Natural killer cell (primary cell): ENCODE results near the gene P3H3. TPM values are rescaled to one million over a fixed set of nuclear protein-coding genes. Genes with fewer than 3 reads are reported as not detected.

Experiments
- ATAC-seq, 3 donors: fragments of 150-1000 bp in 2 of 3; fragments of 200-7000 bp in 1 of 3; cut with Tn5 transposase; 1 replicate in 1 of 3; 2 replicates in 2 of 3; pipeline ENCODE4 v1.10.0; 2021; ENCODE audit warnings: mild to moderate bottlenecking in 2 of 3, moderate library complexity in 2 of 3
- DNase-seq, 2 donors: peaks; one replicate each; pipeline versions ENCODE4 v3.0.0 to v3.0.0-alpha.2; 2013 to 2021; ENCODE audit warnings: mixed read lengths in 1 of 2
- H3K27ac ChIP-seq: one replicate; pipeline ENCODE4 v1.5.1; 2013; ENCODE audit warnings: mild to moderate bottlenecking, low read length
- H3K27me3 ChIP-seq: one replicate; pipeline ENCODE4 v1.6.1; 2013; ENCODE audit warnings: low read length; ENCODE audit not compliant: control insufficient read depth, insufficient read depth
- H3K36me3 ChIP-seq: one replicate; pipeline ENCODE4 v1.6.1; 2013; ENCODE audit warnings: low read length; ENCODE audit not compliant: control insufficient read depth, insufficient read depth
- H3K4me1 ChIP-seq: one replicate; pipeline ENCODE4 v1.6.1; 2013; ENCODE audit warnings: low read length; ENCODE audit not compliant: control insufficient read depth, insufficient read depth
- H3K4me3 ChIP-seq: one replicate; pipeline ENCODE4 v1.5.1; 2013; ENCODE audit warnings: low read length
- H3K9me3 ChIP-seq: one replicate; pipeline ENCODE4 v1.6.1; 2013; ENCODE audit warnings: low read length; ENCODE audit not compliant: control insufficient read depth, insufficient read depth
- H3K27ac Mint-ChIP-seq, 2 donors: one replicate each; pipeline ENCODE4 v1.8.0; 2022; ENCODE audit warnings: mild to moderate bottlenecking in 2 of 2, mixed read lengths in 2 of 2, moderate library complexity in 1 of 2
- H3K27me3 Mint-ChIP-seq, 2 donors: one replicate each; pipeline ENCODE4 v1.8.0; 2022; ENCODE audit warnings: low read depth in 2 of 2, mixed read lengths in 2 of 2
- H3K36me3 Mint-ChIP-seq: one replicate; pipeline ENCODE4 v1.8.0; 2022; ENCODE audit warnings: mixed read lengths
- H3K4me1 Mint-ChIP-seq, 2 donors: one replicate each; pipeline ENCODE4 v1.8.0; 2022; ENCODE audit warnings: mixed read lengths in 2 of 2
- H3K4me3 Mint-ChIP-seq: one replicate; pipeline ENCODE4 v1.8.0; 2022; ENCODE audit warnings: mild to moderate bottlenecking, moderate library complexity, mixed read lengths
- H3K9me3 Mint-ChIP-seq, 2 donors: one replicate each; pipeline ENCODE4 v1.8.0; 2022; ENCODE audit warnings: mixed read lengths in 2 of 2
- CTCF ChIP-seq: fragments of 200-600 bp; IDR thresholded peaks from one replicate; pipeline ENCODE4 v1.8.0; 2022; ENCODE audit warnings: antibody characterized with exemption
- WGBS: methylation state at CpG from one replicate; pipeline ENCODE4 v1.1.7; 2013; ENCODE audit warnings: missing lambda C conversion rate; ENCODE audit not compliant: insufficient coverage; 5-methylcytosine and 5-hydroxymethylcytosine counted together
- intact Hi-C: fragments of 100-400 bp; cut with micrococcal nuclease; formaldehyde crosslinking; loops from one replicate; pipeline ENCODE4 v1.14.2; 2022
- total RNA-seq, 4 donors: library from RNA; stranded (reverse); fragments of 120-200 nt in 1 of 4; gene quantifications; one replicate each; pipeline versions ENCODE4 v1.2.3 to v1.2.4, GENCODE V29; 2013 to 2022

The P3H3 gene
- total RNA-seq, 3 donors from 2014 or later (not counting 1 experiment from before 2014, with no cell fraction given), result 0.72 to 1.8 TPM; not detected in 1

- Mint-ChIP-seq H3K4me1 (no peaks in the 10 kb centered on the region), H3K4me3 (no peak overlapping the region), H3K27me3 (no peaks in the 10 kb centered on the region), H3K9me3 (no peaks in the 10 kb centered on the region), H3K36me3 (no peaks in the 10 kb centered on the region), H3K27ac (no peak overlapping the region)
- intact Hi-C loops, result no loop called here
- TF ChIP-seq CTCF, result no peak
- Histone ChIP-seq H3K36me3 (no peaks in the 10 kb centered on the region), H3K9me3 (no peaks in the 10 kb centered on the region), H3K27ac (no peak overlapping the region), H3K27me3 (no peaks in the 10 kb centered on the region), H3K4me1 (peaks cover 4% of the 10 kb centered on the region), H3K4me3 (no peak overlapping the region)
- no peak for DNase-seq
- no peak for ATAC-seq
- 95% methylated on average over 26 of the region's 26 CpGs for WGBS
Observed at GRCh38 chr12:6837370-6838060, 9.3 kb downstream of the P3H3 start.

GRCh38 chr12:6838854-6839253 lies 10.6 kb downstream of the P3H3 start:
- Mint-ChIP-seq H3K9me3 (no peaks in the 10 kb centered on the region), H3K36me3 (no peaks in the 10 kb centered on the region), H3K4me3 (no peak overlapping the region), H3K4me1 (no peaks in the 10 kb centered on the region), H3K27me3 (no peaks in the 10 kb centered on the region), H3K27ac (no peak overlapping the region)
- no peaks in the 10 kb centered on the region for H3K36me3 ChIP-seq
- DNase-seq (no peak), ATAC-seq (no peak)
- intact Hi-C loops, result no loop called here
- H3K27me3 ChIP-seq, result no peaks in the 10 kb centered on the region
- H3K4me1 ChIP-seq, result peaks cover 4% of the 10 kb centered on the region
- no peaks in the 10 kb centered on the region for H3K9me3 ChIP-seq
- H3K4me3 ChIP-seq, result no peak overlapping the region
- no peak overlapping the region for H3K27ac ChIP-seq
- WGBS, result 93% methylated on average over 16 of the region's 16 CpGs
- TF ChIP-seq CTCF, result no peak

- DNase-seq (no peak), ATAC-seq (no peak)
- Histone ChIP-seq H3K9me3 (no peaks in the 10 kb centered on the region), H3K27me3 (no peaks in the 10 kb centered on the region), H3K4me3 (no peak overlapping the region), H3K36me3 (no peaks in the 10 kb centered on the region), H3K4me1 (peaks cover 4% of the 10 kb centered on the region), H3K27ac (no peak overlapping the region)
- no peaks in the 10 kb centered on the region for H3K27me3 Mint-ChIP-seq
- H3K9me3 Mint-ChIP-seq, result no peaks in the 10 kb centered on the region
- H3K27ac Mint-ChIP-seq, result no peak overlapping the region
- WGBS, result 83% methylated on average over 10 of the region's 10 CpGs
- intact Hi-C loops, result no loop called here
- H3K4me3 Mint-ChIP-seq, result no peak overlapping the region
- no peaks in the 10 kb centered on the region for H3K36me3 Mint-ChIP-seq
- TF ChIP-seq CTCF, result no peak
- no peaks in the 10 kb centered on the region for H3K4me1 Mint-ChIP-seq
Observed at GRCh38 chr12:6839482-6840201, 11.4 kb downstream of the P3H3 start.
